Measurements from ENCODE around the gene DYNLRB2.

DYNLRB2 gene

GRCh38 chr16:80547145-80547544 is 6.4 kb downstream of the DYNLRB2 start:
- peaks cover 35% of the 10 kb centered on the region; the same call in 1 of the 2 replicates for H3K27me3 ChIP-seq (ENCODE audit: insufficient read depth, low read length)
- H3K9ac ChIP-seq (ENCODE audit: low read depth, low read length), result no peak overlapping the region
- WGBS, result 100% methylated on average over 1 of the region's 2 CpGs
- no peaks in the 10 kb centered on the region for H3K36me3 ChIP-seq (ENCODE audit: insufficient read depth, low read length)
- H3K4me3 ChIP-seq (ENCODE audit: low read length), result no peak overlapping the region
- H3K4me1 ChIP-seq (ENCODE audit: insufficient read depth, low read length), result no peaks in the 10 kb centered on the region
- H3K9me3 ChIP-seq (ENCODE audit: insufficient read depth, low read depth, low read length), result no peaks in the 10 kb centered on the region
- no peak overlapping the region for H3K27ac ChIP-seq (ENCODE audit: low read depth, low read length)

- H3K27ac ChIP-seq (ENCODE audit: low read depth, low read length), result no peak overlapping the region
- 84% methylated on average over 5 of the region's 5 CpGs for WGBS
These were observed 11.5 kb downstream of the DYNLRB2 start for GRCh38 chr16:80552277-80552676.

DNA sequence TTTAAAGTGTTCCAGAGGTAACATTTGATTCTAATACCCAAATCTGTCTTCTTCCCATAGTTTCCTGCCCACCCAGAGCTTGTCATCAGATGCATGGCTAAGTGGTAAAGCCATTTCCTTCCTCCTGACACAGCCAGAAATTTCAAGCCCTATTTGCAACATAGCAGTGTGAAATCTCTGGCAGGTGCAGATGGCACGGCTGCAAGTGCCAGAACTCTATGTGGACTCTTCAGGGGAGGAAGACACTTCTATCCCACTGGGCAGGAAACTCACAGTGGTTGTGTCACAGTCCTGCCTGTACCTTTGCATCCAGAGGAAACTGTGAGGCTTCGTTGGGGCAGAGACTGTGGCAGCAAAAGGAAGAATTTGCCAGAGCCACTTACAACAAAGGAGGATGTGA is 13.2 kb downstream of the DYNLRB2 start:
- Histone ChIP-seq H3K9me3 (ENCODE audit: insufficient read depth, low read depth, low read length) (no peaks in the 10 kb centered on the region), H3K27ac (ENCODE audit: low read depth, low read length) (no peak overlapping the region), H3K4me3 (ENCODE audit: low read length) (no peak overlapping the region), H3K27me3 (ENCODE audit: insufficient read depth, low read length) (peaks cover 10% of the 10 kb centered on the region; the same call in 1 of the 2 replicates), H3K4me1 (ENCODE audit: insufficient read depth, low read length) (no peaks in the 10 kb centered on the region), H3K9ac (ENCODE audit: low read depth, low read length) (no peak overlapping the region), H3K36me3 (ENCODE audit: insufficient read depth, low read length) (no peaks in the 10 kb centered on the region)
- 40% methylated on average over 2 of the region's 2 CpGs for WGBS

More at GRCh38 chr16:80552277-80552676, 11.5 kb downstream of the DYNLRB2 start:
- no peaks in the 10 kb centered on the region for H3K4me1 ChIP-seq (ENCODE audit: insufficient read depth, low read length)
- peaks cover 10% of the 10 kb centered on the region; the same call in 1 of the 2 replicates for H3K27me3 ChIP-seq (ENCODE audit: insufficient read depth, low read length)
- no peaks in the 10 kb centered on the region for H3K36me3 ChIP-seq (ENCODE audit: insufficient read depth, low read length)
- H3K9me3 ChIP-seq (ENCODE audit: insufficient read depth, low read depth, low read length), result no peaks in the 10 kb centered on the region
- no peak overlapping the region for H3K9ac ChIP-seq (ENCODE audit: low read depth, low read length)
- no peak overlapping the region for H3K4me3 ChIP-seq (ENCODE audit: low read length)

DNA sequence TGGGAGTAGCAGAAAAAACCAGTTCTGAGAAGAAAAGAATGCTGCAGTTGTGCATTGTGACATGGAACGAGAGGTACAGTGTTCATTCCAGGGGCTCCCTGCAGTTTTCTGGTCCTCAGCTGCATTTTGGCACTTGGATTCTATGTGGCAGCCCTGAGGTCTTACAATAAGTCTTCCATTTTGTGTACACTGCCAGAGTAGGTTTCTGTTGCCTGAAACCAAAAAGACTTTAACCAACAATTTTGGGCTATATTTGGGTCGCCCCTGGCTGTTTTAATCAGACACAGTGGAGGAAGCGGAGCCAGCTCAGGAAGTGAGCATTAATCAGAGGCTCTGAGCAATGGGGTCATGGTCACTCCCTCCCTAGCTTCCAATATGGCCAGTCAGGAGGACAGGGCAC is 15.7 kb downstream of the DYNLRB2 start:
- H3K27me3 ChIP-seq (ENCODE audit: insufficient read depth, low read length), result peaks cover 12% of the 10 kb centered on the region; the same call in 1 of the 2 replicates
- H3K4me1 ChIP-seq (ENCODE audit: insufficient read depth, low read length), result no peaks in the 10 kb centered on the region
- no peak overlapping the region for H3K27ac ChIP-seq (ENCODE audit: low read depth, low read length)
- whole genome bisulfite sequencing, result 60% methylated on average over 3 of the region's 3 CpGs
- H3K4me3 ChIP-seq (ENCODE audit: low read length), result no peak overlapping the region
- H3K36me3 ChIP-seq (ENCODE audit: insufficient read depth, low read length), result no peaks in the 10 kb centered on the region
- no peaks in the 10 kb centered on the region for H3K9me3 ChIP-seq (ENCODE audit: insufficient read depth, low read depth, low read length)
- no peak overlapping the region for H3K9ac ChIP-seq (ENCODE audit: low read depth, low read length)

- Histone ChIP-seq H3K4me3 (ENCODE audit: low read length) (no peak overlapping the region), H3K9me3 (ENCODE audit: insufficient read depth, low read depth, low read length) (no peaks in the 10 kb centered on the region)
These were observed 16.2 kb downstream of the DYNLRB2 start for GRCh38 chr16:80557037-80557436.

DNA sequence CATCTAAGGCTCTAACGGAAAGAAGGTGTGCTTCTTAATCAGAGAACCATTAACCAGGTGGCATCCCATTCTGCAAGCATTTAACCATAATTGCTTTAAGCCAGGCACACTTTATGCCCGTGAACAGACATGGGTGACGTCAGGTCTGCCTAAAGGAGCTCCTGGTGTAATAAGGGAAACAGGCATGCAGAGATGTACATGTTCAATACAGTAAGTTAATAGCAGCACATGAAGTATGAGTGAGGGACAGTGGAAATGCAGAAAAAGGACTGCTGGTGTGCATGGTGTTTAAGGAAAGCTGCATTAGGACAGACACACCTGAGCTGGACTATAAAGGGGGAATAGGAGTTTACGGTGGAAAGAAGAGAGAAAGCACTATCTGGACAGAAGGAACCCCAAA is 18.6 kb downstream of the DYNLRB2 start:
- H3K4me3 ChIP-seq (ENCODE audit: low read length), result no peak overlapping the region
- no peaks in the 10 kb centered on the region for H3K4me1 ChIP-seq (ENCODE audit: insufficient read depth, low read length)
- 65% methylated on average over 4 of the region's 4 CpGs for WGBS
- no peak overlapping the region for H3K27ac ChIP-seq (ENCODE audit: low read depth, low read length)
- H3K27me3 ChIP-seq (ENCODE audit: insufficient read depth, low read length), result peaks cover 9% of the 10 kb centered on the region; the same call in 1 of the 2 replicates
- H3K9me3 ChIP-seq (ENCODE audit: insufficient read depth, low read depth, low read length), result no peaks in the 10 kb centered on the region
- H3K36me3 ChIP-seq (ENCODE audit: insufficient read depth, low read length), result no peaks in the 10 kb centered on the region
- H3K9ac ChIP-seq (ENCODE audit: low read depth, low read length), result no peak overlapping the region

More at GRCh38 chr16:80557037-80557436, 16.2 kb downstream of the DYNLRB2 start:
- Histone ChIP-seq H3K36me3 (ENCODE audit: insufficient read depth, low read length) (no peaks in the 10 kb centered on the region), H3K4me1 (ENCODE audit: insufficient read depth, low read length) (no peaks in the 10 kb centered on the region), H3K9ac (ENCODE audit: low read depth, low read length) (no peak overlapping the region), H3K27me3 (ENCODE audit: insufficient read depth, low read length) (peaks cover 12% of the 10 kb centered on the region; the same call in 1 of the 2 replicates), H3K27ac (ENCODE audit: low read depth, low read length) (no peak overlapping the region)
- WGBS, result 94% methylated on average over 5 of the region's 5 CpGs

DNA sequence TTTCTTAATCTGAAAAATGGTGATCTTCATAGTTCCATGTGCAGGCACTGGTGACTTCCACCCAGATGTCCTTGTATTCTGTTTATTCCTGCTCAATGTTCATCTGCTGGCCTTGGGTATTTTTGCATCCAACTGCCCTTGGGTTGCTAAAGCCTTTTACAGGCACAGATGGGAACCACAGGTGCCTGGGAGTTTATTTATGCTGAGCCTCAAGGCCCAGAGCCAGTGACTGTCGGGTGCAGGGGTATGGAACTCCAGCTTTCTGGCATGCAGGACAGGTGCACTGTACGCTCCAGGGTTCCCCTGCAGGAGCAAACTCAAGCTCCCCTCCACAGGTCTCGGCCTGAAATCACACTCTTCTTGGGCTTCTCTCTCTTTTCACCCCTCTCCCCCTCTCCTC is 22.3 kb downstream of the DYNLRB2 start:
- 91% methylated on average over 3 of the region's 3 CpGs for WGBS

GRCh38 chr16:80564394-80564793 is 23.6 kb downstream of the DYNLRB2 start:
- Histone ChIP-seq H3K4me3 (ENCODE audit: low read length) (no peak overlapping the region), H3K27ac (ENCODE audit: low read depth, low read length) (no peak overlapping the region), H3K27me3 (ENCODE audit: insufficient read depth, low read length) (0 out of 2 replicates have a peak, but pooled peaks cover 4% of the 10 kb centered on the region), H3K36me3 (ENCODE audit: insufficient read depth, low read length) (no peaks in the 10 kb centered on the region), H3K9ac (ENCODE audit: low read depth, low read length) (no peak overlapping the region), H3K4me1 (ENCODE audit: insufficient read depth, low read length) (0 out of 2 replicates have a peak, but pooled peaks cover 4% of the 10 kb centered on the region), H3K9me3 (ENCODE audit: insufficient read depth, low read depth, low read length) (no peaks in the 10 kb centered on the region)
- 88% methylated on average over 7 of the region's 7 CpGs for WGBS

More for the DNA sequence above, 22.3 kb downstream of the DYNLRB2 start:
- Histone ChIP-seq H3K36me3 (ENCODE audit: insufficient read depth, low read length) (no peaks in the 10 kb centered on the region), H3K9ac (ENCODE audit: low read depth, low read length) (no peak overlapping the region), H3K9me3 (ENCODE audit: insufficient read depth, low read depth, low read length) (no peaks in the 10 kb centered on the region), H3K27ac (ENCODE audit: low read depth, low read length) (no peak overlapping the region), H3K4me3 (ENCODE audit: low read length) (no peak overlapping the region), H3K4me1 (ENCODE audit: insufficient read depth, low read length) (0 out of 2 replicates have a peak, but pooled peaks cover 4% of the 10 kb centered on the region), H3K27me3 (ENCODE audit: insufficient read depth, low read length) (0 out of 2 replicates have a peak, but pooled peaks cover 4% of the 10 kb centered on the region)

DNA sequence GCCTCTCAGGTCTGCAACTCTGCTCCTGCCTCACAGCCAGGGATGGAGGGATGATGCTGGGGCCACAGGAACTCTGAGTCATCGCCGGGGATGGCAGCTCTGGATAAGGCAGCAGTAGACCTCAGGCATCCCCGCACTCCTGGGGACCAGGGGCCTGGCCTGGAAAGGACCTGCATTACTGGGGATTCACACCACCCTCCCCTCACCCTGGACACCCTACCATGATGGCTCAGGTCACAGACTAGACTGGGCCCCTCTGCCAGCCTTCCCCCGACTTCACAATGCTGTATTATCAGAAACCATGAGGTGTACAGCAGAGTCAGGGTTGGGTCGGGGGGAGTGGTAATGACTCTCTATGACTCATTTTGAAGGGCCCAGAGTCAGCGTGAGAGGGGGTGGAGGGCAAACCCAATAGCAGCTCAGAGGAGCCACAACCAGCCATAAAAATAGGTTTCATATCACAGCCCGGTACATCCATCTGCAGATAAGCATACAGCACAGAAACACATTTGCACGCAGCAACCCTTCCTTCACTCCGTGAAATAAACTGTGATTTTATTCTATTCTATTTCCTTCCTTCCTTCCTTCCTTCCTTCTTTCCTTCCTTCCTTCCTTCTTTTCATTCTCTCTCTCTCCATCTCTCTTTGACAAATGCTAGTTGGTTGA is 28.8 kb downstream of the DYNLRB2 start:
- H3K4me3 ChIP-seq (ENCODE audit: low read length), result no peak overlapping the region
- H3K9me3 ChIP-seq (ENCODE audit: insufficient read depth, low read depth, low read length), result no peaks in the 10 kb centered on the region
- H3K36me3 ChIP-seq (ENCODE audit: insufficient read depth, low read length), result no peaks in the 10 kb centered on the region
- no peak overlapping the region for H3K9ac ChIP-seq (ENCODE audit: low read depth, low read length)
- H3K4me1 ChIP-seq (ENCODE audit: insufficient read depth, low read length), result 0 out of 2 replicates have a peak, but pooled peaks cover 2% of the 10 kb centered on the region
- WGBS, result 86% methylated on average over 9 of the region's 9 CpGs
- H3K27ac ChIP-seq (ENCODE audit: low read depth, low read length), result no peak overlapping the region
- no peaks in the 10 kb centered on the region for H3K27me3 ChIP-seq (ENCODE audit: insufficient read depth, low read length)

DNA sequence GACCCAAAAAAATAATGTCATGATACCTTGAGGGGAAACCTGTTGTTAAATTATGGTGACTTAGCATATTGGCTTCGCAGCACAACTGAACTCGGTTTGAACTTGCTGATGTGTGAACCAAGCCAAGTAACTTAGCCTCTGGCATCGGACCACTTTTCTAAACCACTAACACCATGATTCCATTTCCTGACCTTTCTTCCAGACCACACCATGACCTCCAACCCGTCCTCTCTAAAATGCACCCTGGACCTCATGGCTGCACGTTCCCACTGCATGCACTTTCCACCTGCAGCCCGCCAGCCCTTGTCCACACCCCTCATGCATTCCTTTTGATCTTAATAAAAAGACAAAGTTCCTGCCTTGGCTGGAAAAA is 29.3 kb downstream of the DYNLRB2 start:
- Histone ChIP-seq H3K9me3 (ENCODE audit: insufficient read depth, low read depth, low read length) (no peaks in the 10 kb centered on the region), H3K27me3 (ENCODE audit: insufficient read depth, low read length) (no peaks in the 10 kb centered on the region), H3K4me1 (ENCODE audit: insufficient read depth, low read length) (no peaks in the 10 kb centered on the region), H3K9ac (ENCODE audit: low read depth, low read length) (no peak overlapping the region), H3K4me3 (ENCODE audit: low read length) (no peak overlapping the region), H3K27ac (ENCODE audit: low read depth, low read length) (no peak overlapping the region), H3K36me3 (ENCODE audit: insufficient read depth, low read length) (no peaks in the 10 kb centered on the region)
- 93% methylated on average over 6 of the region's 6 CpGs for WGBS

DNA sequence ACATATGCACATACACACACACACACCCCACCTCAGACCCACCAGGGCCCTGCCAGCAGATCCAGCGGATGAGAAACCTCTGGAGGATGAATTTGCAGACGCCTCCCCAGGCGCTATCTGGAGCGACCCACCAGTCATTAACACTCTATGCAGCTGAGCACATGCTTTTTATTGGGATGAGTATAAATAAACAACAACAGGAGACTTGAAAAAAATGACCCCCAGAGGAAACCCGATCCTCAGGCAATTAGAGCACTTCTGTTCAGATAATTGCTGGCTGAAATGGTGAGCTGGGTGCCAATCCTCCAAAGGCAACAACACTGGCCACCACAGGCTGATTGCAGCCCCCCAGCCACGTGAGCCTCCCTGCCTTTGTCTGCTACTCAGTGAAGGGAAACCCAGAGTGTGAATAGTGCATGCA is 32.9 kb downstream of the DYNLRB2 start:
- H3K4me1 ChIP-seq (ENCODE audit: insufficient read depth, low read length), result no peaks in the 10 kb centered on the region
- WGBS, result 77% methylated on average over 6 of the region's 6 CpGs
- H3K9ac ChIP-seq (ENCODE audit: low read depth, low read length), result no peak overlapping the region
- H3K9me3 ChIP-seq (ENCODE audit: insufficient read depth, low read depth, low read length), result no peaks in the 10 kb centered on the region
- no peak overlapping the region for H3K27ac ChIP-seq (ENCODE audit: low read depth, low read length)
- H3K4me3 ChIP-seq (ENCODE audit: low read length), result no peak overlapping the region
- H3K27me3 ChIP-seq (ENCODE audit: insufficient read depth, low read length), result no peaks in the 10 kb centered on the region
- no peaks in the 10 kb centered on the region for H3K36me3 ChIP-seq (ENCODE audit: insufficient read depth, low read length)
